Osteoblast (primary cell): ENCODE results near the gene DLG2. TPM values are rescaled to one million over a fixed set of nuclear protein-coding genes. Genes with fewer than 3 reads are reported as not detected.

ENCODE experiments used
- DNase-seq: peaks from one replicate; pipeline ENCODE4 v3.0.0; 2011; ENCODE audit warnings: low spot score, mixed read lengths; ENCODE audit not compliant: insufficient read length; ENCODE audit errors: missing footprints
- H2AFZ ChIP-seq: 2 replicates; pipeline ENCODE4 v1.6.0; 2011; ENCODE audit warnings: mild to moderate bottlenecking, low read length
- H3K27ac ChIP-seq: 2 replicates; pipeline ENCODE4 v1.5.1; 2011; ENCODE audit warnings: mild to moderate bottlenecking, low read depth, low read length, moderate library complexity
- H3K27me3 ChIP-seq: 2 replicates; pipeline ENCODE4 v1.6.0; 2012; ENCODE audit warnings: mild to moderate bottlenecking, control low read depth, inconsistent platforms, low read length, moderate library complexity; ENCODE audit not compliant: insufficient read depth
- H3K36me3 ChIP-seq: 2 replicates; pipeline ENCODE4 v1.5.1; 2011; ENCODE audit warnings: mild to moderate bottlenecking, low read length, control low read depth, moderate library complexity; ENCODE audit not compliant: insufficient read depth
- H3K4me1 ChIP-seq: 2 replicates; pipeline ENCODE4 v1.5.1; 2011; ENCODE audit warnings: mild to moderate bottlenecking, low read length, control low read depth, moderate library complexity; ENCODE audit not compliant: insufficient read depth
- H3K4me2 ChIP-seq: 2 replicates; pipeline ENCODE4 v1.6.0; 2011; ENCODE audit warnings: mild to moderate bottlenecking, low read length; ENCODE audit not compliant: insufficient read depth
- H3K4me3 ChIP-seq: fragments of 200-600 bp; sonication (generic); 3 replicates; pipeline ENCODE4 v1.5.1; 2012; ENCODE audit warnings: mild to moderate bottlenecking, low read length, inconsistent platforms; ENCODE audit not compliant: insufficient read depth
- H3K79me2 ChIP-seq: 2 replicates; pipeline ENCODE4 v1.6.0; 2012; ENCODE audit warnings: mild to moderate bottlenecking, low read length, control low read depth, inconsistent platforms; ENCODE audit not compliant: insufficient read depth
- H3K9me3 ChIP-seq: 2 replicates; pipeline ENCODE4 v1.5.1; 2011; ENCODE audit warnings: low read depth, low read length, control low read depth
- H4K20me1 ChIP-seq: 2 replicates; pipeline ENCODE4 v1.6.0; 2012; ENCODE audit warnings: mild to moderate bottlenecking, low read length, control low read depth; ENCODE audit not compliant: insufficient read depth
- CTCF ChIP-seq: IDR thresholded peaks from 2 replicates; pipeline ENCODE4 v1.5.1; 2011; ENCODE audit warnings: mild to moderate bottlenecking, low read depth, low read length, moderate library complexity; ENCODE audit errors: extremely low read depth
- total RNA-seq: library from RNA; depleted of rRNA; stranded (reverse); fragments of >200 nt; gene quantifications from 2 replicates; pipeline ENCODE4 v1.2.3, GENCODE V29; 2012

DLG2 gene
- total RNA-seq, 1 donor, result 3.3 TPM

- no peak for DNase-seq
- TF ChIP-seq CTCF, result no peak
These were observed 2134.1 kb downstream of the DLG2 start for GRCh38 chr11:83493034-83493433.

GRCh38 chr11:83483808-83484207 is 2143.3 kb downstream of the DLG2 start:
- Histone ChIP-seq H3K9me3 (no peaks in the 10 kb centered on the region), H2AFZ (no peak overlapping the region), H3K4me2 (no peak overlapping the region), H3K27ac (no peak overlapping the region), H3K4me3 (no peak overlapping the region), H3K27me3 (no peaks in the 10 kb centered on the region), H3K4me1 (no peaks in the 10 kb centered on the region), H3K36me3 (no peaks in the 10 kb centered on the region), H4K20me1 (no peaks in the 10 kb centered on the region), H3K79me2 (no peaks in the 10 kb centered on the region)
- no peak for TF ChIP-seq CTCF
- no peak for DNase-seq

More at GRCh38 chr11:83493034-83493433, 2134.1 kb downstream of the DLG2 start:
- no peak overlapping the region for H3K4me2 ChIP-seq
- no peaks in the 10 kb centered on the region for H3K36me3 ChIP-seq
- H3K27ac ChIP-seq, result no peak overlapping the region
- H3K79me2 ChIP-seq, result no peaks in the 10 kb centered on the region
- no peak overlapping the region for H3K4me3 ChIP-seq
- H3K9me3 ChIP-seq, result no peaks in the 10 kb centered on the region
- H3K4me1 ChIP-seq, result no peaks in the 10 kb centered on the region
- no peak overlapping the region for H2AFZ ChIP-seq
- H3K27me3 ChIP-seq, result no peaks in the 10 kb centered on the region
- no peaks in the 10 kb centered on the region for H4K20me1 ChIP-seq

GRCh38 chr11:83480811-83481210 is 2146.3 kb downstream of the DLG2 start:
- Histone ChIP-seq H3K4me3 (no peak overlapping the region), H3K36me3 (no peaks in the 10 kb centered on the region), H3K27me3 (no peaks in the 10 kb centered on the region), H2AFZ (no peak overlapping the region), H3K27ac (no peak overlapping the region), H3K4me2 (no peak overlapping the region), H4K20me1 (no peaks in the 10 kb centered on the region), H3K4me1 (no peaks in the 10 kb centered on the region), H3K79me2 (no peaks in the 10 kb centered on the region), H3K9me3 (no peaks in the 10 kb centered on the region)
- no peak for DNase-seq
- TF ChIP-seq CTCF, result no peak

GRCh38 chr11:83480251-83480650 is 2146.9 kb downstream of the DLG2 start:
- no peaks in the 10 kb centered on the region for H3K27me3 ChIP-seq
- no peaks in the 10 kb centered on the region for H3K4me1 ChIP-seq
- no peaks in the 10 kb centered on the region for H3K79me2 ChIP-seq
- H4K20me1 ChIP-seq, result no peaks in the 10 kb centered on the region
- no peak for TF ChIP-seq CTCF
- H3K4me3 ChIP-seq, result no peak overlapping the region
- H3K27ac ChIP-seq, result no peak overlapping the region
- DNase-seq, result no peak
- no peaks in the 10 kb centered on the region for H3K9me3 ChIP-seq
- H2AFZ ChIP-seq, result no peak overlapping the region
- H3K4me2 ChIP-seq, result no peak overlapping the region
- H3K36me3 ChIP-seq, result no peaks in the 10 kb centered on the region
